PC-3 (cell line): ENCODE measurements around the gene INCA1.

ENCODE experiments used
- EZH2 ChIP-seq: fragments of 300-600 bp; sonication (generic); IDR thresholded peaks from one replicate; pipeline ENCODE4 v1.6.1; 2017; ENCODE audit warnings: antibody characterized with exemption, mild to moderate bottlenecking, low read length; ENCODE audit not compliant: unreplicated experiment
- EZH2phosphoT487 ChIP-seq: fragments of 300-600 bp; sonication (generic); IDR thresholded peaks from 2 replicates; pipeline ENCODE4 v1.6.1; 2018; ENCODE audit warnings: mild to moderate bottlenecking, antibody characterized with exemption, low read length, borderline replicate concordance
- TF ChIP-seq, protein P1 (sequence below): fragments of 300-600 bp; sonication (generic); conservative IDR thresholded peaks from 2 replicates; pipeline ENCODE4 v1.5.1; 2017; ENCODE audit warnings: antibody characterized with exemption, low read depth, mild to moderate bottlenecking, low read length

DNA sequence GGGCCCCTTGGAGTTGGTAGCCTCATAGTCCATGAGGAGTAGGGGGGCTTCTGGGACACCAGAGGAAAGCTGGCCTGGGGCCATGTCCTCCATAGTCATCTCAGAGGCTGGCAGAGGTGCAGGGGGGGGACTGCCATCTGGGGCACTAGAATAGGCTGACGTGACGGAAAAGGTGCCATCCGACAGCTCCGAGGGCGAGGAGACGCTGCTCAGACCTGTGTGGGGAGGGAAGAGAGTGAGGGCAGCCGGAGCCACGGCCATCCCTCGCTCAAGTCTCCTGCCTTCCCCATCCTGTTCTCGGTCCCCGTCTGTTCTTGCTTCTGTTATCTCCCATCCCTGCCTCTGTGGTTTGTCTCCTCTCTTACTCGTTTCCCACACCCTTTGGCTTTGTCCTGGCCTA is 25.0 kb downstream of the INCA1 start:
- no peak for TF ChIP-seq EZH2
- TF ChIP-seq, protein P1, sequence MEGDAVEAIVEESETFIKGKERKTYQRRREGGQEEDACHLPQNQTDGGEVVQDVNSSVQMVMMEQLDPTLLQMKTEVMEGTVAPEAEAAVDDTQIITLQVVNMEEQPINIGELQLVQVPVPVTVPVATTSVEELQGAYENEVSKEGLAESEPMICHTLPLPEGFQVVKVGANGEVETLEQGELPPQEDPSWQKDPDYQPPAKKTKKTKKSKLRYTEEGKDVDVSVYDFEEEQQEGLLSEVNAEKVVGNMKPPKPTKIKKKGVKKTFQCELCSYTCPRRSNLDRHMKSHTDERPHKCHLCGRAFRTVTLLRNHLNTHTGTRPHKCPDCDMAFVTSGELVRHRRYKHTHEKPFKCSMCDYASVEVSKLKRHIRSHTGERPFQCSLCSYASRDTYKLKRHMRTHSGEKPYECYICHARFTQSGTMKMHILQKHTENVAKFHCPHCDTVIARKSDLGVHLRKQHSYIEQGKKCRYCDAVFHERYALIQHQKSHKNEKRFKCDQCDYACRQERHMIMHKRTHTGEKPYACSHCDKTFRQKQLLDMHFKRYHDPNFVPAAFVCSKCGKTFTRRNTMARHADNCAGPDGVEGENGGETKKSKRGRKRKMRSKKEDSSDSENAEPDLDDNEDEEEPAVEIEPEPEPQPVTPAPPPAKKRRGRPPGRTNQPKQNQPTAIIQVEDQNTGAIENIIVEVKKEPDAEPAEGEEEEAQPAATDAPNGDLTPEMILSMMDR = no peak
- TF ChIP-seq EZH2phosphoT487 = no peak
